D721Med (cell line): ENCODE data around the gene FBXL5.

Experiments used
- DNase-seq: peaks from one replicate; pipeline ENCODE4 v3.0.0; 2011; ENCODE audit warnings: low spot score; ENCODE audit not compliant: insufficient read length
- FAIRE-seq: peaks from 2 replicates; lab custom pipeline; 2011; peaks lifted over from hg19 to GRCh38; lab: Jason Lieb, UNC
- TF ChIP-seq, protein P1 (sequence below): IDR thresholded peaks from 2 replicates; pipeline ENCODE4 v1.5.1; 2012; ENCODE audit warnings: mild to moderate bottlenecking, control low read depth; ENCODE audit not compliant: insufficient read depth; ENCODE audit errors: missing control alignments

Gene FBXL5

GRCh38 chr4:15694431-15694830 lies 39.3 kb upstream of the FBXL5 start:
- DNase-seq (no peak), FAIRE-seq (no peak)
- TF ChIP-seq, protein P1, sequence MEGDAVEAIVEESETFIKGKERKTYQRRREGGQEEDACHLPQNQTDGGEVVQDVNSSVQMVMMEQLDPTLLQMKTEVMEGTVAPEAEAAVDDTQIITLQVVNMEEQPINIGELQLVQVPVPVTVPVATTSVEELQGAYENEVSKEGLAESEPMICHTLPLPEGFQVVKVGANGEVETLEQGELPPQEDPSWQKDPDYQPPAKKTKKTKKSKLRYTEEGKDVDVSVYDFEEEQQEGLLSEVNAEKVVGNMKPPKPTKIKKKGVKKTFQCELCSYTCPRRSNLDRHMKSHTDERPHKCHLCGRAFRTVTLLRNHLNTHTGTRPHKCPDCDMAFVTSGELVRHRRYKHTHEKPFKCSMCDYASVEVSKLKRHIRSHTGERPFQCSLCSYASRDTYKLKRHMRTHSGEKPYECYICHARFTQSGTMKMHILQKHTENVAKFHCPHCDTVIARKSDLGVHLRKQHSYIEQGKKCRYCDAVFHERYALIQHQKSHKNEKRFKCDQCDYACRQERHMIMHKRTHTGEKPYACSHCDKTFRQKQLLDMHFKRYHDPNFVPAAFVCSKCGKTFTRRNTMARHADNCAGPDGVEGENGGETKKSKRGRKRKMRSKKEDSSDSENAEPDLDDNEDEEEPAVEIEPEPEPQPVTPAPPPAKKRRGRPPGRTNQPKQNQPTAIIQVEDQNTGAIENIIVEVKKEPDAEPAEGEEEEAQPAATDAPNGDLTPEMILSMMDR: no peak

DNA sequence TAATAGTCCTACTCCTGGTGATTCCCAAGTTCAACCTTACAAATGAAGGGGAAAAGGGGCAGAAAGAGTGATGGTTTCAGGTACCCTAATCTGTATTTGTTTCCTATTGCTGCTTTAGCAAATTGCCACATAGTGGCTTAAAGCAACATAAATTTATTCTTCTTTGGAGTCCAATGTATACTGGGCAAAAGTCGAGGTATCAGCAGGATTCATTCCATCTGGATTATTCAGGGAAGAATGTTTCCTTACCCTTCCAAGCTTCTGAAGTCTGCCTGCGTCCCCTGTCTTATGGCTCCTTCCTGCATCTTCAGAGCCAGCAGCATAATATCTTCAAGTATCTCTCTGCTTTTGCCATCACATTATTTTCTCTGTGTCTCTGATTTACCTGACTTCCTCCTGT lies 37.4 kb upstream of the FBXL5 start:
- DNase-seq (no peak), FAIRE-seq (no peak)
- TF ChIP-seq, protein P1: no peak

- TF ChIP-seq, protein P1: no peak
- no peak for FAIRE-seq
- DNase-seq: no peak
These were observed 36.4 kb upstream of the FBXL5 start for GRCh38 chr4:15691346-15692135.

GRCh38 chr4:15690020-15690809 lies 35.1 kb upstream of the FBXL5 start:
- DNase-seq (no peak), FAIRE-seq (no peak)
- TF ChIP-seq, protein P1: no peak

- no peak for FAIRE-seq
- no peak for DNase-seq
- TF ChIP-seq, protein P1: no peak
These were observed 34.4 kb upstream of the FBXL5 start for GRCh38 chr4:15689540-15689939.

GRCh38 chr4:15688051-15688450 lies 32.9 kb upstream of the FBXL5 start:
- no peak for FAIRE-seq
- no peak for DNase-seq
- TF ChIP-seq, protein P1: no peak
